ENCODE results near the gene UGT1A1. TPM values are rescaled to one million over a fixed set of nuclear protein-coding genes. Genes with fewer than 3 reads are reported as not detected.

UGT1A1 gene
- total and polyA plus RNA-seq, 2 donors (not counting 3 experiments of a cell fraction or from before 2014, with no cell fraction given), result not detected

GRCh38 chr2:233811732-233812131, 51.7 kb downstream of the UGT1A1 start:
- Histone ChIP-seq H3K36me3 (ENCODE audit: control insufficient read depth in 2 of 2, extremely low read depth in 1 of 2, insufficient read depth in 2 of 2, low read length in 2 of 2) (no peaks in the 10 kb centered on the region), H3K9me1 (replicated peaks; ENCODE audit: control insufficient read depth, extremely low read depth, insufficient read depth, low read length) (no peaks in the 10 kb centered on the region), H3K27ac (ENCODE audit: insufficient read depth, low read depth, low read length) (no peak overlapping the region), H3K27me3 (ENCODE audit: control insufficient read depth in 2 of 2, insufficient read depth in 2 of 2, low read length in 2 of 2) (peaks cover 0 to 1% of the 10 kb centered on the region in 2 experiments), H2AFZ (ENCODE audit: low read depth, low read length) (no peak overlapping the region), H3K4me1 (ENCODE audit: control insufficient read depth, extremely low read depth, insufficient read depth, low read length) (no peaks in the 10 kb centered on the region), H3K9me3 (replicated peaks; ENCODE audit: control insufficient read depth, insufficient read depth, low read length) (no peaks in the 10 kb centered on the region), H3K4me2 (ENCODE audit: insufficient read depth, low read length) (no peak overlapping the region), H3K9ac (replicated peaks; ENCODE audit: extremely low read depth, insufficient read depth, low read length) (no peak overlapping the region), H3K4me3 (replicated peaks in 1 of 3; ENCODE audit: insufficient read depth in 1 of 3, low read depth in 1 of 3, low read length in 3 of 3) (no peak overlapping the region), H4K20me1 (replicated peaks; ENCODE audit: control insufficient read depth, extremely low read depth, insufficient read depth, low read length) (no peaks in the 10 kb centered on the region), H3K79me2 (ENCODE audit: control insufficient read depth, insufficient read depth, low read length) (no peaks in the 10 kb centered on the region)
- DNase-seq (ENCODE audit: low read depth, low spot score) (no peak), FAIRE-seq (no peak)
- dilution Hi-C loops (cut with MboI; ENCODE audit: extremely low pct_ligation_motif_present, low sequenced_read_pairs) (no loop called here), intact Hi-C loops (cut with micrococcal nuclease) (no loop called here)
- TF ChIP-seq FOS (IDR thresholded peaks at IDR 0.05; ENCODE audit: borderline replicate concordance, insufficient read depth, low read length) (no peak), GATA2 (IDR thresholded peaks at IDR 0.05; ENCODE audit: insufficient read depth, insufficient read length, low read depth, low read length) (no peak), JUN (IDR thresholded peaks at IDR 0.05; ENCODE audit: borderline replicate concordance, insufficient read depth, insufficient read length, low read depth) (no peak), EZH2 (IDR thresholded peaks at IDR 0.05; ENCODE audit: borderline replicate concordance, low read depth, low read length, severe bottlenecking) (no peak), POLR2A (IDR thresholded peaks at IDR 0.05; ENCODE audit: low read depth, low read length) (no peak), POLR2AphosphoS5 (IDR thresholded peaks at IDR 0.05; ENCODE audit: insufficient read depth, low read depth, low read length) (no peak), MYC (IDR thresholded peaks at IDR 0.05; ENCODE audit: low read depth, low read length) (no peak)
- TF ChIP-seq, protein P1, sequence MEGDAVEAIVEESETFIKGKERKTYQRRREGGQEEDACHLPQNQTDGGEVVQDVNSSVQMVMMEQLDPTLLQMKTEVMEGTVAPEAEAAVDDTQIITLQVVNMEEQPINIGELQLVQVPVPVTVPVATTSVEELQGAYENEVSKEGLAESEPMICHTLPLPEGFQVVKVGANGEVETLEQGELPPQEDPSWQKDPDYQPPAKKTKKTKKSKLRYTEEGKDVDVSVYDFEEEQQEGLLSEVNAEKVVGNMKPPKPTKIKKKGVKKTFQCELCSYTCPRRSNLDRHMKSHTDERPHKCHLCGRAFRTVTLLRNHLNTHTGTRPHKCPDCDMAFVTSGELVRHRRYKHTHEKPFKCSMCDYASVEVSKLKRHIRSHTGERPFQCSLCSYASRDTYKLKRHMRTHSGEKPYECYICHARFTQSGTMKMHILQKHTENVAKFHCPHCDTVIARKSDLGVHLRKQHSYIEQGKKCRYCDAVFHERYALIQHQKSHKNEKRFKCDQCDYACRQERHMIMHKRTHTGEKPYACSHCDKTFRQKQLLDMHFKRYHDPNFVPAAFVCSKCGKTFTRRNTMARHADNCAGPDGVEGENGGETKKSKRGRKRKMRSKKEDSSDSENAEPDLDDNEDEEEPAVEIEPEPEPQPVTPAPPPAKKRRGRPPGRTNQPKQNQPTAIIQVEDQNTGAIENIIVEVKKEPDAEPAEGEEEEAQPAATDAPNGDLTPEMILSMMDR (IDR thresholded peaks at IDR 0.05; ENCODE audit: extremely low read depth in 1 of 2, insufficient read depth in 1 of 2, low read depth in 1 of 2, low read length in 2 of 2), result no peak
- TF ChIP-seq, protein P2, sequence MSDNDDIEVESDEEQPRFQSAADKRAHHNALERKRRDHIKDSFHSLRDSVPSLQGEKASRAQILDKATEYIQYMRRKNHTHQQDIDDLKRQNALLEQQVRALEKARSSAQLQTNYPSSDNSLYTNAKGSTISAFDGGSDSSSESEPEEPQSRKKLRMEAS (IDR thresholded peaks at IDR 0.05; ENCODE audit: insufficient read depth, insufficient read length), result no peak
- POLR2A ChIA-PET, result no interaction called here
- CTCF ChIA-PET, result no interaction called here
- BruUV-seq (replicated peaks), result no TSS peak

Data from endothelial cell of umbilical vein (primary cell).